Measurements from ENCODE around the gene GART.

The GART gene

DNA sequence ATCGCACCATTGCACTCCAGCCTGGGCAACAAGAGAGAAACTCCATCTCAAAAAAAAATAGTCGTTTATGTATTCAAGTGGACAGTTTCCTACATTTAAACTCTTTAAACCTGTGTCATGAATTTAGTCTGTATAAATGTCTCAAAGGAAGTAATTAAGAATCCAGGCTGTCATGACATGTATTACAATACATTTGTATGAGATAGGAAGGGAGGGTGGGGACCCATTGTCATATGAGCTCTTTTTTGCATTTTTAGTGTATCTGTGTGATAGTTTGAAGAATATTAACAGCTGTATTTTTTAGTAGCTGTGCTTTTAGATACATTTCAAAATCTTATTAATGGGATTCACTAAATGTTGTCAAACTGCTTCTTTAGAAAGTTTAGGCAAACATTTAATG is 26.5 kb upstream of the GART start:
- Histone ChIP-seq H3K4me3 (ENCODE audit: low read length) (no peak overlapping the region), H3K9ac (ENCODE audit: low read length) (no peak overlapping the region), H3K9me3 (ENCODE audit: control insufficient read depth, low read length) (no peaks in the 10 kb centered on the region), H3K27me3 (replicated peaks; ENCODE audit: control insufficient read depth, insufficient read depth, low read length) (no peaks in the 10 kb centered on the region), H3K36me3 (ENCODE audit: control insufficient read depth, insufficient read depth, low read length, severe bottlenecking) (peaks cover 90% of the 10 kb centered on the region), H3K4me1 (ENCODE audit: control insufficient read depth, insufficient read depth, low read length) (peaks cover 12% of the 10 kb centered on the region)
- DNase-seq (ENCODE audit: low read depth) = no peak

DNA sequence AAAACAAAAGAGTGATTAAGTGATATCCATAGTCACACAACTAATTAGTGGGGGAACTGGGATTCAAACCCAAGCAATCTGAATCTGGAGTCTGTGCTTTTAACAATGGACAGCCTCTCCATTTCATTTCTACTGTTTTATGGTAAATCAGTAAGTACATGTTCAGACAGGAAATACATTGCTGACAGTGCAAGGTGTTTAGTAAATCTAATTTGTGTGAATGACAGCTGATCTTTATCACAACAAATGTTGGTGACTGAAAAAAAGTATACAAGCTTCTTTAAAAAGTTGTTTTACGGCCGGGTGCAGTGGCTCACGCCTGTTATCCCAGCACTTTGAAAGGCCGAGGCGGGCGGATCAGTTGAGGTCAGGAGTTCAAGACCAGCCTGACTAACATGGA is 26.0 kb upstream of the GART start:
- Histone ChIP-seq H3K4me3 (ENCODE audit: low read length) (no peak overlapping the region), H3K4me1 (ENCODE audit: control insufficient read depth, insufficient read depth, low read length) (peaks cover 12% of the 10 kb centered on the region), H3K9me3 (ENCODE audit: control insufficient read depth, low read length) (no peaks in the 10 kb centered on the region), H3K27me3 (replicated peaks; ENCODE audit: control insufficient read depth, insufficient read depth, low read length) (no peaks in the 10 kb centered on the region), H3K36me3 (ENCODE audit: control insufficient read depth, insufficient read depth, low read length, severe bottlenecking) (peaks cover 90% of the 10 kb centered on the region), H3K9ac (ENCODE audit: low read length) (no peak overlapping the region)
- DNase-seq (ENCODE audit: low read depth) = no peak

GRCh38 chr21:33566514-33566913 is 24.6 kb upstream of the GART start:
- DNase-seq (ENCODE audit: low read depth) = no peak
- Histone ChIP-seq H3K4me1 (ENCODE audit: control insufficient read depth, insufficient read depth, low read length) (peaks cover 16% of the 10 kb centered on the region), H3K9ac (ENCODE audit: low read length) (no peak overlapping the region), H3K36me3 (ENCODE audit: control insufficient read depth, insufficient read depth, low read length, severe bottlenecking) (peaks cover 91% of the 10 kb centered on the region), H3K9me3 (ENCODE audit: control insufficient read depth, low read length) (no peaks in the 10 kb centered on the region), H3K4me3 (ENCODE audit: low read length) (no peak overlapping the region), H3K27me3 (replicated peaks; ENCODE audit: control insufficient read depth, insufficient read depth, low read length) (no peaks in the 10 kb centered on the region)

GRCh38 chr21:33562389-33562788 is 20.5 kb upstream of the GART start:
- Histone ChIP-seq H3K9ac (ENCODE audit: low read length) (no peak overlapping the region), H3K9me3 (ENCODE audit: control insufficient read depth, low read length) (no peaks in the 10 kb centered on the region), H3K4me1 (ENCODE audit: control insufficient read depth, insufficient read depth, low read length) (peaks cover 23% of the 10 kb centered on the region), H3K27me3 (replicated peaks; ENCODE audit: control insufficient read depth, insufficient read depth, low read length) (no peaks in the 10 kb centered on the region), H3K36me3 (ENCODE audit: control insufficient read depth, insufficient read depth, low read length, severe bottlenecking) (peaks cover 91% of the 10 kb centered on the region), H3K4me3 (ENCODE audit: low read length) (no peak overlapping the region)
- no peak for DNase-seq (ENCODE audit: low read depth)

DNA sequence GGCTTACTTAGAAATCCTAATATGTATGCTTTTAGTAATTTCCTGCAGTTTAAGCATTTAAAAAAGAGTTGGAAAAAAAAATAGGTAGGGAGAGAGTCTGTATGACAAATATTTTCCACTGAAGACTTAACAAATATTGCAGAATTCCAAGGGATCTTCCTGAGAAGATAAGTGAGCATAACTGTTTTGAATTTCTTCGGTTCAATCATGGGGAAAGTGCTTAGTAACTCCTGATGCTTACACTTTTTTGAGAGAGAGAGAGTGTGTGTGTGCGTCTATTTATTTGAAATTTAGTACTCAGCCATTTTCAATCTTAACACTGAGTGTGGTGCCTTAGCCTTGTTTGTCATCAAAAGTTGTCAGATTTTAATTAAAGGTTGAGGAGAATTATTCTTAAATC is 19.5 kb upstream of the GART start:
- Histone ChIP-seq H3K4me1 (ENCODE audit: control insufficient read depth, insufficient read depth, low read length) (peaks cover 19% of the 10 kb centered on the region), H3K4me3 (ENCODE audit: low read length) (no peak overlapping the region), H3K36me3 (ENCODE audit: control insufficient read depth, insufficient read depth, low read length, severe bottlenecking) (peaks cover 94% of the 10 kb centered on the region), H3K27me3 (replicated peaks; ENCODE audit: control insufficient read depth, insufficient read depth, low read length) (no peaks in the 10 kb centered on the region), H3K9ac (ENCODE audit: low read length) (no peak overlapping the region), H3K9me3 (ENCODE audit: control insufficient read depth, low read length) (no peaks in the 10 kb centered on the region)
- no peak for DNase-seq (ENCODE audit: low read depth)

DNA sequence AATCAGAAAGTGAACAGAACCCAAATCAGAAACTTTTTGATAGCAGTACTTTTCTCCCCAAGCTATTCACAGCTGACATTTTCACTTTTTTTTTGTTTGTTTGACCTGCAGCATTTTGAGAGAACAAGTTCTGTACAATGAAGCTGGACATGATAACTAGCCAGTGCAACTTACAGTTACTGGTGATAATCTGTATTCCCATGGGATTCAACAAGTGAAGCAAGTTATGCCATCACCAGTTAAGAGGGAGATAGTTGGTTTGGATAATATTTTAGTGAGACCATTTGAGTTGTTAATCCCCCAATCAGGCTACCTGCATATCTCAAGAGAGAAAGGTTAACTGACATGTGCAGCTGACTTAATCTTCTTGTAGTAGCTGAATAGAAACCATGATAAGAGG is 19.0 kb upstream of the GART start:
- no peak for DNase-seq (ENCODE audit: low read depth)
- H3K4me3 ChIP-seq (ENCODE audit: low read length) = no peak overlapping the region
- H3K4me1 ChIP-seq (ENCODE audit: control insufficient read depth, insufficient read depth, low read length) = peaks cover 16% of the 10 kb centered on the region
- H3K36me3 ChIP-seq (ENCODE audit: control insufficient read depth, insufficient read depth, low read length, severe bottlenecking) = peaks cover 94% of the 10 kb centered on the region
- no peaks in the 10 kb centered on the region for H3K27me3 ChIP-seq (replicated peaks; ENCODE audit: control insufficient read depth, insufficient read depth, low read length)
- no peaks in the 10 kb centered on the region for H3K9me3 ChIP-seq (ENCODE audit: control insufficient read depth, low read length)
- H3K9ac ChIP-seq (ENCODE audit: low read length) = no peak overlapping the region

GRCh38 chr21:33559813-33560212 is 17.9 kb upstream of the GART start:
- Histone ChIP-seq H3K36me3 (ENCODE audit: control insufficient read depth, insufficient read depth, low read length, severe bottlenecking) (peaks cover 92% of the 10 kb centered on the region), H3K4me1 (ENCODE audit: control insufficient read depth, insufficient read depth, low read length) (peaks cover 17% of the 10 kb centered on the region), H3K9me3 (ENCODE audit: control insufficient read depth, low read length) (no peaks in the 10 kb centered on the region), H3K4me3 (ENCODE audit: low read length) (no peak overlapping the region), H3K27me3 (replicated peaks; ENCODE audit: control insufficient read depth, insufficient read depth, low read length) (no peaks in the 10 kb centered on the region), H3K9ac (ENCODE audit: low read length) (no peak overlapping the region)
- DNase-seq (ENCODE audit: low read depth) = no peak

GRCh38 chr21:33558777-33559421 is 17.0 kb upstream of the GART start:
- no peaks in the 10 kb centered on the region for H3K9me3 ChIP-seq (ENCODE audit: control insufficient read depth, low read length)
- no peak overlapping the region for H3K9ac ChIP-seq (ENCODE audit: low read length)
- peaks cover 96% of the 10 kb centered on the region for H3K36me3 ChIP-seq (ENCODE audit: control insufficient read depth, insufficient read depth, low read length, severe bottlenecking)
- no peak overlapping the region for H3K4me3 ChIP-seq (ENCODE audit: low read length)
- H3K27me3 ChIP-seq (replicated peaks; ENCODE audit: control insufficient read depth, insufficient read depth, low read length) = no peaks in the 10 kb centered on the region
- DNase-seq (ENCODE audit: low read depth) = no peak
- H3K4me1 ChIP-seq (ENCODE audit: control insufficient read depth, insufficient read depth, low read length) = peaks cover 17% of the 10 kb centered on the region

GRCh38 chr21:33557447-33557846 is 15.5 kb upstream of the GART start:
- Histone ChIP-seq H3K4me3 (ENCODE audit: low read length) (no peak overlapping the region), H3K9ac (ENCODE audit: low read length) (no peak overlapping the region), H3K4me1 (ENCODE audit: control insufficient read depth, insufficient read depth, low read length) (peaks cover 17% of the 10 kb centered on the region), H3K36me3 (ENCODE audit: control insufficient read depth, insufficient read depth, low read length, severe bottlenecking) (peaks cover 96% of the 10 kb centered on the region), H3K27me3 (replicated peaks; ENCODE audit: control insufficient read depth, insufficient read depth, low read length) (no peaks in the 10 kb centered on the region), H3K9me3 (ENCODE audit: control insufficient read depth, low read length) (no peaks in the 10 kb centered on the region)
- no peak for DNase-seq (ENCODE audit: low read depth)

- H3K4me1 ChIP-seq (ENCODE audit: control insufficient read depth, insufficient read depth, low read length) = peaks cover 6% of the 10 kb centered on the region
- H3K27me3 ChIP-seq (replicated peaks; ENCODE audit: control insufficient read depth, insufficient read depth, low read length) = no peaks in the 10 kb centered on the region
- no peak for DNase-seq (ENCODE audit: low read depth)
- no peak overlapping the region for H3K4me3 ChIP-seq (ENCODE audit: low read length)
- H3K9ac ChIP-seq (ENCODE audit: low read length) = no peak overlapping the region
- peaks cover 96% of the 10 kb centered on the region for H3K36me3 ChIP-seq (ENCODE audit: control insufficient read depth, insufficient read depth, low read length, severe bottlenecking)
- H3K9me3 ChIP-seq (ENCODE audit: control insufficient read depth, low read length) = no peaks in the 10 kb centered on the region
Observed at GRCh38 chr21:33554982-33555344, 13.0 kb upstream of the GART start.

DNA sequence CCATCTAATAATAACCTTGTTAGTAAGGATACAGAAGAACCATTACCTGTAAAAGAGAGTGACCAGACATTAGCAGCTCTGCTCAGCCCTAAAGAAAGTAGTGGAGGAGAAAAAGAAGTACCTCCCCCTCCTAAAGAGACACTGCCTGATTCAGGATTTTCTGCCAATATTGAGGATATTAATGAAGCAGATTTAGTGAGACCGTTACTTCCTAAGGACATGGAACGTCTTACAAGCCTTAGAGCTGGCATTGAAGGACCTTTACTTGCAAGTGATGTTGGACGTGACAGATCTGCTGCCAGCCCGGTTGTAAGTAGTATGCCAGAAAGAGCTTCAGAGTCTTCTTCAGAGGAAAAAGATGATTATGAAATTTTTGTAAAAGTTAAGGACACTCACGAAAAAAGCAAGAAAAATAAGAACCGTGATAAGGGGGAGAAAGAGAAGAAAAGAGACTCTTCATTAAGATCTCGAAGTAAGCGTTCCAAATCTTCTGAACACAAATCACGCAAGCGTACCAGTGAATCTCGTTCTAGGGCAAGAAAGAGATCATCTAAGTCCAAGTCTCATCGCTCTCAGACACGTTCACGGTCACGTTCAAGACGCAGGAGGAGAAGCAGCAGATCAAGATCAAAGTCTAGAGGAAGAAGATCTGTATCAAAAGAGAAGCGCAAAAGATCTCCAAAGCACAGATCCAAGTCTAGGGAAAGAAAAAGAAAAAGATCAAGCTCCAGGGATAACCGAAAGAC is 12.5 kb upstream of the GART start:
- Histone ChIP-seq H3K4me3 (ENCODE audit: low read length) (no peak overlapping the region), H3K9ac (ENCODE audit: low read length) (no peak overlapping the region), H3K27me3 (replicated peaks; ENCODE audit: control insufficient read depth, insufficient read depth, low read length) (no peaks in the 10 kb centered on the region), H3K36me3 (ENCODE audit: control insufficient read depth, insufficient read depth, low read length, severe bottlenecking) (peaks cover 96% of the 10 kb centered on the region), H3K9me3 (ENCODE audit: control insufficient read depth, low read length) (no peaks in the 10 kb centered on the region), H3K4me1 (ENCODE audit: control insufficient read depth, insufficient read depth, low read length) (peaks cover 6% of the 10 kb centered on the region)
- DNase-seq (ENCODE audit: low read depth) = no peak
